Hematopoietic multipotent progenitor cell treated with erythropoietin and hydrocortisone succinate and interleukin-3 and kit ligand, for 15 days (in vitro differentiated cells): ENCODE results near the gene LY6G6F.

Source experiments
- DNase-seq: peaks from one replicate; pipeline ENCODE4 v3.0.0-alpha.2; 2015; ENCODE audit warnings: low spot score

Gene LY6G6F

DNA sequence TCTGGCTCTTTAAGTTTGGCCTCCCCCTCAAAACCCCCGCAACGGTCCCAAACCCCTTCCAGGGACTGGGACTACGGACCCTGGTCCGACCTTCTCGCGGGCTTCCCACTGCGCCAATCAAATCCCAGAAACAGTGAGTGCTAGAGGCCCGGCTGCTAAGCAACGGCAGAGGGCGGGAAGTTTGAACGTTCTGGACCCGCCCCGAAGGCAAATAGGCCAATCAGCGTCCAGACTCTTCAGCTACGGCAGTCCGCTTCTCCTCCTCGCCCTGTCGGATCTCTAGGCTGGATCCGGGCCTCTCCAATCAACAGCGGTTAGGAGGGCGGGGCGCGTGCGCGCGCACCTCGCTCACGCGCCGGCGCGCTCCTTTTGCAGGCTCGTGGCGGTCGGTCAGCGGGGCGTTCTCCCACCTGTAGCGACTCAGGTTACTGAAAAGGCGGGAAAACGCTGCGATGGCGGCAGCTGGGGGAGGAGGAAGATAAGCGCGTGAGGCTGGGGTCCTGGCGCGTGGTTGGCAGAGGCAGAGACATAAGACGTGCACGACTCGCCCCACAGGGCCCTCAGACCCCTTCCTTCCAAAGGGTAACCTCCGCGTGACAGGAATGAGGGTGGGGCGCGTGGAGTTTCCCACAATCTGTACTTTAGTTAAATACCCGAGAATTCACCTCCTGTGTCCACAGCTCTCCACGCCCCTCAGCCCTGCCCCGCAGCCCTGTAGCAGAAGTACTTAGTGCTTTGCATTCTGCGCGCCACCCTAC, 33.2 kb downstream of the LY6G6F start, which contains the start of gene MSH5:
TSS of gene MSH5 (plus strand) at position 367 of the 758 bp plus-strand sequence. CDS start 462 bp downstream, outside the sequence.
- DNase-seq, result peak; percentile 99

DNA sequence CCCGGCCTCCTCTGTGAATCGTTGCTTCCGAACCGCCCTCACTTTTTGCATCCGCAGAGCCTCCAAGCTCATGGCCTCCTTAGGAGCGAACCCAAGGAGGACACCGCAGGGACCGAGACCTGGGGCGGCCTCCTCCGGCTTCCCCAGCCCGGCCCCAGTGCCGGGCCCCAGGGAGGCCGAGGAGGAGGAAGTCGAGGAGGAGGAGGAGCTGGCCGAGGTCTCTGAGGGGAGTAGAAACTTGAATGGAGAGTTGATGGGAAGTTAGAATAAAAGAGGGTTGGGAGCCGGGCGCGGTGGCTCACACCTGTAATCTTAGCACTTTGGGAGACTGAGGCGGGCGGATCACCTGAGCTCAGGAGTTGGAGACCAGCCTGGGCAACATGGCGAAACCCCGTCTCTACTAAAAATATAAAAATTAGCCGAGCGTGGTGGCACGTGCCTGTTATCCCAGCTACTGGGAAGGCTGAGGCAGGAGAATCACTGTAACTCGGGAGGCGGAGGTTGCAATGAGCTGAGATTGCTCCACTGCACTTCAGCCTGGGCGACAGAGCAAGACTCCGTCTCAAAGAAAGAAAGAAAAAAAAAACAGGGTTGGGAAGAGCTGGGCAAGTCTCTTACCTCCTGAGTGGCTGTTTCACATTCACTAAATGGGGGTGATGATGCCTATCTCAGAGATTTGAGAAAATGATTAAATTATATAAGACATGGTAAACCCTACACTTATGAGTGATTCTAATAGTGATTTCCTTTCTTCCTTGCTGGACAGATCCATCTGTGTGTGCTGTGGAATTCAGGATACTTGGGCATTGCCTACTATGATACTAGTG, 33.9 kb downstream of the LY6G6F start:
- no peak for DNase-seq

DNA sequence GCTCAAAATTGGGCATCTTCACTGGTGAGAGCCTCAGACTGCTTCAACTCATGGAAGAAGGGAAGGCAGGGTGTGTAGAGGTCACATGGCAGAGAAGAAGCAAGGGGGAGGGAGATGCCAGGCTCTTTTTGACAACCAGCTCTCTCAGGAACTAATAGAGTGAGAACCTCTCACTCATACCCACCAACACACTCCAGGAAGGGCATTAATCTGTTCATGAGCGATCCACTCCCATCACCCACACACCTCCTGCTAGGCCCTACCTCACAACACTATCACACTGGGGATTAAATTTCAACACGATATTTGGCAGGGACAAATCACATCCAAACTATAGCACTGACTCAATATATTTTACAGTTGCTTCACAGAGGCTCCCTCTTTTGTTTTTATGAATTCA, 35.1 kb downstream of the LY6G6F start:
- no peak for DNase-seq

DNA sequence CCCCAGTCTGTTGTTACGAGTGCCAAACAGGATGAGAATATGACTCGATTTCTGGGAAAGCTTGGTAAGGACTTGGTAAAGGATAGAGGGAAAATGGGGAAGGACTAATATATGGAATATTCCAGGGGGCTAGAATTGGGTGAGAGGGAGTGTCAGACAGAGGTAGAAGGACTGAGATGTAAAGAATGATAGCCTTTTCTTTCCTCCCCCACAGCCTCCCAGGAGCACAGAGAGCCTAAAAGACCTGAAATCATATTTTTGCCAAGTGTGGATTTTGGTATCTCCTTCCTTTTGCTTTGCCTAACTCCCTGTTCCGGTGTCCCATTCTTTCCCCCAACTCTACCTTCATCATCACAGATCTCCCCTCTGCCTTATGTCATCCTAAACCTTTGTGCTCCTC, 36.2 kb downstream of the LY6G6F start:
- no peak for DNase-seq

DNA sequence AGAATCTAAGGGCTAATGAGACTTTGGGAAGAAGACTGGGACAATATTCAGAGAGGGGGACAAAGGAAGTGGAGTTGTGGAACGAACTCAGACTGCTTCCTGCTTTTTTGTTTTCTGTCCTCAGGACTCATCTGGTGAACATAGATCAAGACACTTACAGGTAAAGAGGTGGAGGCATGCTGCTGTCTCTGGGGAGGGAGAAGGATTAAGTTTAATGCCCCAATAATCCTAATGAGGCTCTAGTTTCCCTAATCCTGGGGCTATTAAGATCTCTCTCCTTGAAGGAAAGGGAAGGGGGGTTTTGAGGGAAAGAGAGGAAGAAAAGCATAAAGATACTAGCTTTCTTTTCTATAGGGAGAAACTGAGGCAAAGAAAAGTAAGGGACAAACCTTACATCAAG, 37.8 kb downstream of the LY6G6F start:
- no peak for DNase-seq

DNA sequence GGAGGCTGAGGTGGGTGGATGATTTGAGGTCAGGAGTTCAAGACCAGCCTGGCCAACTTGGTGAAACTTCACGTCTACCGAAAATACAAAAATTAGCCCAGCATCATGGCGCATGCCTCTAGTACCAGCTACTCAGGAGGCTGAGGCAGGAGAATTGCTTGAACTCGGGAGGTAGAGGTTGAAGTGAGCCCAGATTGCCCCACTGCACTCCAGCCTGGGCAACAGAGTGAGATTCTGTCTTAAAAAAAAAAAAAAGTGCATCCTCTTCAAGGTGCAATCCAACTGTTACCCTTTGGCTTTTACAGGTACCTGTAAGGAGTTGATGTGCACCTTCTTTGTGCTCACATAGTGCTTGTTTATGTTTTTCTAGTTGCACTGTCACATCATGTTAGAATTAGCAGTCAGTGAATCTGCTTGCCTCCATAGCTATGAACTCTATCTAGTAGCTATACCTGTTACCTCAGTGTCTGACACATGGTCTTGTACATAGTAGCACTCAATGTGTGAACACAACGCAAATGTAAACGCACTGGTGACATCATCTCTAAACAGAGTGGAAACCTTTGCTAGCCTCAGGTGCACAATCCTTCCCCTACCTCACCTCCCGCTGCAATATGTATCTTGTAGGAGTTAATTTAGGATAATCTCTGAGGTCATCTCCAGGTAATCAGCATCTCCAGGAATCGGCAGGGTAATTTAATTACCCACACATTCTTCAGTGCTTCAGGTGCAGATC, 42.8 kb downstream of the LY6G6F start:
- DNase-seq, result no peak

DNA sequence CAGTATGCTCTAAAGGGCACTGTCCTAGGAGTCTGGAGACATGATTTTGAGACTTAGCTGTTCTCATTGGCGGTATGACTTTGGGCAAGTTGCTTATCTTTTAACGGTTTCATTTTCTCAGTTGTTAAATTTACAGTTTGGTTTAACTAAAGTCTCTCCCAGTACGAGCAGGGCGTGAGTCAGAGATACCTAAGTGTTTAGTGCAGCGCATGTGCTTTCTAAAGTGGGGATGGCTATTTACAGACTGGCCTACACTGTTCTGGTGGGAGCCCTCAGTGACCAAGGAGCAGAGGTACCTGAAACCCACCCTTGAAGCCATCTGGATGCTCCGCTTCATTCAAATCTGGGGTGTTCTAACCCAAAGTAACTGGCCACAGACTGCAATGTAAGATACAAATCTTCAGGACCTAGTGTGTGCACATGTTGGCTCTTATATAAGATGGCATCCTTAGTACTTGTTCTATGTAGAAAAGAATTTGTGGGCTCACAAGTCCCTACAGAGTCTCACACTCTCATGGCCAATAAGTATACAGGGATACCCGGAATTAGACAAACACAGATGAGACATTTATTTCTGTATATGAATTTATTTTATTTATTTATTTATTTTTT, 43.9 kb downstream of the LY6G6F start:
- DNase-seq, result no peak

DNA sequence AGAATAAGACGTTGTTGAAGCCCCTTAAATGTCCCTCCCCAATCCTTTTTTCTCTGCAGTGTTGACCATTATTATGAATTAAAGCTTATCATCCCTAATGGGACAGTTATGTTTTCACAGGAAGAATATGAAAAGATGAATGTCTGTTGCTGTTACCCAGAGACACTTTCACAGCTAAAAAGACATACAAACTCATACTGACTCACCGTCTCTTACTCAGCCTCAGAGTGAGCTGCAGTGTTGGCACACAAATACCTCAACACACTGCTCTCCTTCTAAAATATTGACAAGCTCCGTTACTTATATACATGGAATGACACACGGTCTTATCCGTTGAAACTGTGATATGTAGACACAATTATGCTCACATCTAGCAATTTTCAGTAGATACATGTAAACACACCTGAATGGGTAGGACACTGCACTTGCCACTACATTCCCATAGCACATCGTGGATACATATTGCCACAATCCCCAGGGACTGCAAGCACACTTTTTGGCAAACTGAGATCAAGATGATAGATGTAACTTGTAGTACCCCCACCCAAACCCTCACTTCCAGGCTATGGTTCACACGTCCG, 46.2 kb downstream of the LY6G6F start:
- DNase-seq, result no peak

DNA sequence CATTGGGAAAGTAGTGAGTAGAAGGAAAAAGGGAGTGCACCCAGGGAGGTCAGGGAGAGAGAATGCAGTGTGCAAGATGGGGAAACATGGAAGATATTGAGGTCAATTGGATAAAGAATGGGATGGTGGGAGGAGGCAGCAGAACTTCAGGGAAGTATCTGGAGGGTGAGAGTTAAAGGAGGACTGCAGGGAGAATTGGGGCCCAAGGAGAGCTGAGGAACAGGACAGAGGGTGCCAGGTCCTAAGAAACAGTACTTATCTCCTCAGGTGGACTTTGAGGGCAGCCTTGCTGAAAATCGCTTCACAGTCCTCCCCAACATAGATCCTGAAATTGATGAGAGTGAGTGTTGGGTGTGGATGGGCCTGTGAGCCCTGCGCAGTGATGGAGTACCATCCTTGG, 51.6 kb downstream of the LY6G6F start:
- DNase-seq, result no peak
